ENCODE data around the gene AGK. TPM values are rescaled to one million over a fixed set of nuclear protein-coding genes. Genes with fewer than 3 reads are reported as not detected.

Gene AGK, protein sequence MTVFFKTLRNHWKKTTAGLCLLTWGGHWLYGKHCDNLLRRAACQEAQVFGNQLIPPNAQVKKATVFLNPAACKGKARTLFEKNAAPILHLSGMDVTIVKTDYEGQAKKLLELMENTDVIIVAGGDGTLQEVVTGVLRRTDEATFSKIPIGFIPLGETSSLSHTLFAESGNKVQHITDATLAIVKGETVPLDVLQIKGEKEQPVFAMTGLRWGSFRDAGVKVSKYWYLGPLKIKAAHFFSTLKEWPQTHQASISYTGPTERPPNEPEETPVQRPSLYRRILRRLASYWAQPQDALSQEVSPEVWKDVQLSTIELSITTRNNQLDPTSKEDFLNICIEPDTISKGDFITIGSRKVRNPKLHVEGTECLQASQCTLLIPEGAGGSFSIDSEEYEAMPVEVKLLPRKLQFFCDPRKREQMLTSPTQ
- total RNA-seq (ENCODE audit: low replicate concordance): 28.1 and 28.7 TPM in 2 replicates

DNA sequence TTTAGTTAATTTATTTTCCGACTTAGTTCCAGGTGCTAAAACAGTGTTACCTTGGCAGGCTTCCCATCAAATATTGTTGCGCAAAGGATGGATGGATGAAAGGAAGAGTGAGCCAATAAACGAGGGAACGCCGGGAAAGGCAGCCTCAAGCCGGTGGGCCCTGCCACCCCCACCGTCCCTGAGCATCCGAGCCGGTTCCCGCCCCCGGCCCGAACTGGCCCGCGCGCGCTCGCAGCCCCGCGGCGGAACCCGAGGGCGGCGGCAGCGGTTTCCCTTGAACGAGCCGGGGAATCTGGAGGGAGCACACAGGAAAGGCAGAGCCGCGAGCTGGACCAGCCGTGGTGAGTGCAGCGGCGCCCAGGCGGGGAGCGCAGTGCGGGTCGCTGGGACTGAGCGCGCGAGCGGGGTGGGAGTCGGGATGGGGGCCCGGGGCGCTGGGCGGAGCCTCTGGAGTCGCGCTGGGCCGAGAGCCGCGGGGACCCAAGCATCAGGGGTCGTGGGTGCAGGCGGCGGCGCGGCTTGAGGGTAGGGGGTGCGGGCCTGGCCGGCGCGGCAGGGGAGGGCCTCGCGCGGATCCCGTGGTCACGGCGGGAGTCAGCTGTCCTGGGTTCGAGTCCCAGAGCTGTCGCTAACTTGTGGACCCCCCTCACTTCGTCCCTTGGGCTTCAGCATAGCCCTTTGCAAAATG is at the start of gene AGK:
AGK (plus strand) TSS at position 317 of the 688 bp plus-strand sequence. CDS start 4,057 bp downstream, outside the sequence.
- DNase-seq (ENCODE audit: low read depth): peak; percentile 78
- TF ChIP-seq, protein P1, sequence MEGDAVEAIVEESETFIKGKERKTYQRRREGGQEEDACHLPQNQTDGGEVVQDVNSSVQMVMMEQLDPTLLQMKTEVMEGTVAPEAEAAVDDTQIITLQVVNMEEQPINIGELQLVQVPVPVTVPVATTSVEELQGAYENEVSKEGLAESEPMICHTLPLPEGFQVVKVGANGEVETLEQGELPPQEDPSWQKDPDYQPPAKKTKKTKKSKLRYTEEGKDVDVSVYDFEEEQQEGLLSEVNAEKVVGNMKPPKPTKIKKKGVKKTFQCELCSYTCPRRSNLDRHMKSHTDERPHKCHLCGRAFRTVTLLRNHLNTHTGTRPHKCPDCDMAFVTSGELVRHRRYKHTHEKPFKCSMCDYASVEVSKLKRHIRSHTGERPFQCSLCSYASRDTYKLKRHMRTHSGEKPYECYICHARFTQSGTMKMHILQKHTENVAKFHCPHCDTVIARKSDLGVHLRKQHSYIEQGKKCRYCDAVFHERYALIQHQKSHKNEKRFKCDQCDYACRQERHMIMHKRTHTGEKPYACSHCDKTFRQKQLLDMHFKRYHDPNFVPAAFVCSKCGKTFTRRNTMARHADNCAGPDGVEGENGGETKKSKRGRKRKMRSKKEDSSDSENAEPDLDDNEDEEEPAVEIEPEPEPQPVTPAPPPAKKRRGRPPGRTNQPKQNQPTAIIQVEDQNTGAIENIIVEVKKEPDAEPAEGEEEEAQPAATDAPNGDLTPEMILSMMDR (IDR thresholded peaks at IDR 0.05; ENCODE audit: insufficient read depth, low read length): no peak

DNA sequence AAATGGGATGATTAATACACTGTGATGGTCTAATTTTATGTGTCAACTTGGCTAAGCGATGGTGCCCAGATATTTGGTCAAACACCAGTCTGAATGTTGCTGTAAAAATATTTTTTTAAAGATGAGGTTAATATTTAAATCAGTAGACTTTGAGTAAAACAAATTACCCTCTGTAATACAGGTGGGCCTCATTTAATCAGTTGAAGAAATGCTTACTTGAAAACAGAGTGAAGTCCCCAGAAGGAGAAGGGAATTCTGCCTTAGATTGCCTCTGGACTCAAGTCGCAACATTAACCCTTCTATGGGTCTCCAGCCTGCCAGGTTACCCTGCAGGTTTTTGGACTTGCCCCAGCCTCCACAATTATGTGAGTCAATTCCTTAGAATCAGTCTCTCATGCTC is 49.8 kb upstream of the AGK start:
- no peak for DNase-seq (ENCODE audit: low read depth)
- no peak overlapping the region for H3K4me3 ChIP-seq (ENCODE audit: low read depth, low read length)
- TF ChIP-seq, protein P1 (IDR thresholded peaks at IDR 0.05; ENCODE audit: insufficient read depth, low read length): no peak

More for the DNA sequence above, at the start of gene AGK:
- H3K4me3 ChIP-seq (ENCODE audit: low read depth, low read length): peak within 1 kb of the TSS; percentile 93

DNA sequence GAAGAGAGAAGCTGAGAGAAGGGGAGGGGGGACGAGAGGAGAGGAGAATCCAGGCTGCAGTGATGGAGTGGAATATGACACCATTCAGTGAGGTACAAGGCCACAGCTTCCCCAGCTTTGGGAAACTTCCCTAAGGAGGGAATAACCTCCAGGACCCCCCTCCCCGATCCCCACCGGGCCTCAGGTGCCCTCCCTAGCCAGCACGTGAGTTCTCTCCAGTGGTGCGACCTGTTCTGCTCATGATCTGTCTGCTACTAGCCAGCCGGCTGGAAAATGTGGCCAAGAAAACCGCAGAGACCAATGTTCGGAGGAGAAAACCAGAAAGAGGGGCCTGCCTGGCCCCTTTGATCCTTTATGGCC is 39.9 kb upstream of the AGK start:
- DNase-seq (ENCODE audit: low read depth): no peak

DNA sequence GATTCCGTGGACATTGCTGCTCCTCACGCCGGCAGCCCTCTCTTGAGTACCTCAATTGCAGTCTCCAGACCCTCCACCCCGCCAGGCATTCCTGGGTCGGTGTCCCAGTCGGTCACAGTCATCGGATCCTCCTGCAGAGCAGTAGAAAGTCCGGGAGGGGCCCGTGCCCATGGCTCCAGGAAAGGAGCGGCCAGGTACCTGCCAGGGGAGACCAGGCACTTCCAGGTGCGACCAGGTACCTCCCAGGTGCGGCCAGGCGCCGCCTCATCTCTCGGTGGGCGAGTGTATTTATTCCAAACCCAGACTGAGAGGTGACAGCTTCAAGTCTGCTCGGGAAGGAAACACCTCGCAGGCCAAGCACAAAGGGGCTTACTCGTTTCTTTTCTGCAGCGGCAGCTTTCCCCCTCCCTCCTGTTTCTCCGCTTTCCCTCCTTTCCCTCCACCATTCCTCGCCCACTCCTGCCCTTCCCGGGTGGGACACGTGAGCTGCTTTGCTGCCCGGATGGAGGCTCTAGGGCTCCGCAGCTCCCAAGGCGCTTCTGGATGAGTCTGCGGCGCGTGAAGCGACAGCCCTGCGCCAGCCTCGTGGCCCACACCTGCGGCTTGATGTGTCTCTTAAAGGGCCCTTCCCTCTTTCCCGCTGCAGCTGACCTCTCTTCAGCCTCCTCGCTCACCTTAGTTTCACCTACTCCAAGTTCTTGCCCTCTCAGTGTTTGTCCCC is 39.4 kb upstream of the AGK start:
- TF ChIP-seq, protein P1 (IDR thresholded peaks at IDR 0.05; ENCODE audit: insufficient read depth, low read length): no peak
- no peak overlapping the region for H3K4me3 ChIP-seq (ENCODE audit: low read depth, low read length)
- DNase-seq (ENCODE audit: low read depth): no peak

More for the DNA sequence above, 39.9 kb upstream of the AGK start:
- TF ChIP-seq, protein P1 (IDR thresholded peaks at IDR 0.05; ENCODE audit: insufficient read depth, low read length): no peak
- no peak overlapping the region for H3K4me3 ChIP-seq (ENCODE audit: low read depth, low read length)

DNA sequence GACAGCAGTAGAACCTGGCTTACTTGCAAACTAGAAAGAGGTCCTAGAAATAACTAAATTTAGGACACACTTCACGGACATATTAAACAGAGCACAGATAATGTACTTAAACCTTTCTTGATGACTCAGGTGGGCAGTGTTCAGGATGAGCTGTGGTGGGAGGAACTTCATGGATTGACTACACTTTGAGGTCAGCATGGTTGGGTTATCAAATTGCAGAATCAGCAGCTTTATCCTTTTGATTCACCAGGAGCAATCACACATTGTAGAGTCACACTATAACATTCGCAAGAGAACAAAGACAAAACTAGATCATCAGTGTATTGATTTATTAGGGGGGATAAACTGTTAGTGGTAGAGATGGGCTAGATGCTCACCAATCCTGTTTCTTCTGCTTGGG is 38.6 kb upstream of the AGK start:
- TF ChIP-seq, protein P1 (IDR thresholded peaks at IDR 0.05; ENCODE audit: insufficient read depth, low read length): no peak
- no peak for DNase-seq (ENCODE audit: low read depth)
- no peak overlapping the region for H3K4me3 ChIP-seq (ENCODE audit: low read depth, low read length)

DNA sequence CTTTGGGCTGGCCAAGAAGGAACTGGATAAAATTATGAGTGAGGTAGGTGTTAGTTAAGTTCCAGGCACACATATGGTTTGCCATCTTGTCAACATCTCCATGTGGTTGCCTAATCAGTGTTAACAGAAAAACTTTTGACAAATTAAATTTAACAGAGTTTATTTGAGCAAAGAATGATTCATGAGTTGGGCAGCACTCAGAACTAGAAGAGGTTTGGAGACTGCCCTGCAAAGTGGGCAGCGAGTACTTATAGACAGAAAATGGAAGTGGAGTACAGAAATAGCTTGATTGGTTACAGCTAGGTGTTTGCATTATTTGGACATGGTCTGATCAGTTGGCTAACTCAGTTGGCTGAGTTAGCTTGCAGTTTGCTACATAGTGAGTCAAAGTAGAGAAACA is 37.5 kb upstream of the AGK start:
- TF ChIP-seq, protein P1 (IDR thresholded peaks at IDR 0.05; ENCODE audit: insufficient read depth, low read length): no peak
- no peak for DNase-seq (ENCODE audit: low read depth)
- H3K4me3 ChIP-seq (ENCODE audit: low read depth, low read length): no peak overlapping the region

Data from fibroblast of the aortic adventitia (primary cell).